WTC11 (cell line): Measurements from ENCODE around the gene REX1BD. TPM values are rescaled to one million over a fixed set of nuclear protein-coding genes. Genes with fewer than 3 reads are reported as not detected.
"Not testable (repeated sequence)": the region's sequence is repeated elsewhere in the genome, so short reads cannot be mapped to it uniquely, and the experiment has no call there.

ENCODE experiments used
- ATAC-seq: fragments of 200-7000 bp; cut with Tn5 transposase; 2 replicates; pipeline ENCODE4 v1.10.0; 2021; ENCODE audit warnings: mild to moderate bottlenecking, moderate library complexity
- CTCF ChIA-PET: fragments of 300-600 bp; sonication (Branson Sonifier 250); formaldehyde crosslinking; loops from one replicate; lab custom pipeline; 2021; ENCODE audit warnings: antibody characterized with exemption; lab: Charles Lee
- POLR2A ChIA-PET: fragments of 350-600 bp; sonication (Branson Sonifier 250); formaldehyde crosslinking; loops from one replicate; lab custom pipeline; 2021; ENCODE audit warnings: antibody characterized with exemption; lab: Charles Lee
- DNase-seq: peaks from one replicate; pipeline ENCODE4 v3.0.0; 2021; ENCODE audit warnings: low spot score
- H3K27ac Mint-ChIP-seq: 2 replicates; pipeline ENCODE4 v1.8.0; 2021; ENCODE audit warnings: mixed read lengths
- H3K27me3 Mint-ChIP-seq: 2 replicates; pipeline ENCODE4 v1.8.0; 2021; ENCODE audit warnings: low read depth, mild to moderate bottlenecking, moderate library complexity, mixed read lengths
- H3K36me3 Mint-ChIP-seq: 2 replicates; pipeline ENCODE4 v1.8.0; 2021; ENCODE audit warnings: mixed read lengths
- H3K4me1 Mint-ChIP-seq: 2 replicates; pipeline ENCODE4 v1.8.0; 2022; ENCODE audit warnings: mixed read lengths
- H3K4me3 Mint-ChIP-seq: 2 replicates; pipeline ENCODE4 v1.8.0; 2021; ENCODE audit warnings: mild to moderate bottlenecking, moderate library complexity, mixed read lengths
- H3K9me3 Mint-ChIP-seq: 2 replicates; pipeline ENCODE4 v1.8.0; 2021; ENCODE audit warnings: mixed read lengths
- AFF4 ChIP-seq: sonication (generic); formaldehyde crosslinking; IDR thresholded peaks from 2 replicates; pipeline ENCODE4 v1.8.1; 2023; ENCODE audit warnings: mild to moderate bottlenecking, missing genetic modification reagents, borderline replicate concordance
- CDX4 ChIP-seq: fragments of 250-450 bp; sonication (Bioruptor Pico); IDR thresholded peaks from 2 replicates; pipeline ENCODE4 v1.9.0; 2021; ENCODE audit warnings: moderate library complexity, mild to moderate bottlenecking, inconsistent platforms, borderline replicate concordance
- ERG ChIP-seq: fragments of 250-450 bp; sonication (Bioruptor Pico); IDR thresholded peaks from 2 replicates; pipeline ENCODE4 v1.8.0; 2021; ENCODE audit warnings: mild to moderate bottlenecking
- ESRRA ChIP-seq: sonication (generic); formaldehyde crosslinking; IDR thresholded peaks from 2 replicates; pipeline ENCODE4 v1.8.1; 2022; ENCODE audit warnings: mild to moderate bottlenecking, missing genetic modification reagents, borderline replicate concordance
- FOXJ3 ChIP-seq: sonication (generic); formaldehyde crosslinking; IDR thresholded peaks from 2 replicates; pipeline ENCODE4 v1.9.0; 2021; ENCODE audit warnings: missing genetic modification reagents, mild to moderate bottlenecking, borderline replicate concordance
- GTF2I ChIP-seq: fragments of 250-450 bp; sonication (Bioruptor Pico); conservative IDR thresholded peaks from 2 replicates; pipeline ENCODE4 v1.4.0; 2021; ENCODE audit warnings: mild to moderate bottlenecking
- MXD4 ChIP-seq: fragments of 250-450 bp; sonication (Bioruptor Pico); IDR thresholded peaks from 2 replicates; pipeline ENCODE4 v1.8.0; 2021; ENCODE audit warnings: mild to moderate bottlenecking, moderate library complexity, borderline replicate concordance
- NFATC4 ChIP-seq: fragments of 250-450 bp; sonication (Bioruptor Pico); IDR thresholded peaks from 2 replicates; pipeline ENCODE4 v1.9.0; 2021; ENCODE audit warnings: mild to moderate bottlenecking
- OVOL2 ChIP-seq: fragments of 250-450 bp; sonication (Bioruptor Pico); IDR thresholded peaks from 2 replicates; pipeline ENCODE4 v1.9.0; 2021; ENCODE audit warnings: mild to moderate bottlenecking, borderline replicate concordance
- TEAD1 ChIP-seq: sonication (generic); formaldehyde crosslinking; IDR thresholded peaks from 2 replicates; pipeline ENCODE4 v1.8.0; 2022; ENCODE audit warnings: mild to moderate bottlenecking, missing genetic modification reagents
- USF1 ChIP-seq: sonication (generic); formaldehyde crosslinking; IDR thresholded peaks from 2 replicates; pipeline ENCODE4 v1.8.0; 2022; ENCODE audit warnings: mild to moderate bottlenecking, missing genetic modification reagents
- ZNF121 ChIP-seq: sonication (generic); formaldehyde crosslinking; IDR thresholded peaks from 2 replicates; pipeline ENCODE4 v1.8.0; 2023; ENCODE audit warnings: missing genetic modification reagents
- ZNF138 ChIP-seq: sonication (generic); formaldehyde crosslinking; conservative IDR thresholded peaks from 2 replicates; pipeline ENCODE4 v1.8.1; 2022; ENCODE audit warnings: mild to moderate bottlenecking, moderate library complexity, missing genetic modification reagents
- ZNF232 ChIP-seq: sonication (generic); formaldehyde crosslinking; IDR thresholded peaks from 2 replicates; pipeline ENCODE4 v1.8.0; 2022; ENCODE audit warnings: mild to moderate bottlenecking, missing genetic modification reagents
- ZNF671 ChIP-seq: fragments of 250-450 bp; sonication (Bioruptor Pico); IDR thresholded peaks from 2 replicates; pipeline ENCODE4 v1.8.0; 2021; ENCODE audit warnings: mild to moderate bottlenecking
- total RNA-seq: library from RNA; stranded (reverse); gene quantifications from 3 replicates; pipeline ENCODE4 v1.2.3, GENCODE V29; 2021
- TF ChIP-seq, protein P1 (sequence below): fragments of 250-450 bp; sonication (Bioruptor Pico); IDR thresholded peaks from 2 replicates; pipeline ENCODE4 v1.9.0; 2021; ENCODE audit warnings: mild to moderate bottlenecking
- TF ChIP-seq, protein P2 (sequence below): sonication (generic); formaldehyde crosslinking; IDR thresholded peaks from 2 replicates; pipeline ENCODE4 v1.8.0; 2022; ENCODE audit warnings: missing genetic modification reagents

The REX1BD gene
- total RNA-seq, 1 experiment from 2014 or later, result 90.2 TPM

GRCh38 chr19:18539372-18539771, 49.2 kb upstream of the REX1BD start (continued):
- TF ChIP-seq, protein P1, sequence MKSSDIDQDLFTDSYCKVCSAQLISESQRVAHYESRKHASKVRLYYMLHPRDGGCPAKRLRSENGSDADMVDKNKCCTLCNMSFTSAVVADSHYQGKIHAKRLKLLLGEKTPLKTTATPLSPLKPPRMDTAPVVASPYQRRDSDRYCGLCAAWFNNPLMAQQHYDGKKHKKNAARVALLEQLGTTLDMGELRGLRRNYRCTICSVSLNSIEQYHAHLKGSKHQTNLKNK (CRISPR knock-in tag), result no peak
- TF ChIP-seq TEAD1 (CRISPR knock-in tag) (no peak), ESRRA (CRISPR knock-in tag) (no peak), CDX4 (CRISPR knock-in tag) (no peak), ZNF138 (no peak)
- TF ChIP-seq, protein P2, sequence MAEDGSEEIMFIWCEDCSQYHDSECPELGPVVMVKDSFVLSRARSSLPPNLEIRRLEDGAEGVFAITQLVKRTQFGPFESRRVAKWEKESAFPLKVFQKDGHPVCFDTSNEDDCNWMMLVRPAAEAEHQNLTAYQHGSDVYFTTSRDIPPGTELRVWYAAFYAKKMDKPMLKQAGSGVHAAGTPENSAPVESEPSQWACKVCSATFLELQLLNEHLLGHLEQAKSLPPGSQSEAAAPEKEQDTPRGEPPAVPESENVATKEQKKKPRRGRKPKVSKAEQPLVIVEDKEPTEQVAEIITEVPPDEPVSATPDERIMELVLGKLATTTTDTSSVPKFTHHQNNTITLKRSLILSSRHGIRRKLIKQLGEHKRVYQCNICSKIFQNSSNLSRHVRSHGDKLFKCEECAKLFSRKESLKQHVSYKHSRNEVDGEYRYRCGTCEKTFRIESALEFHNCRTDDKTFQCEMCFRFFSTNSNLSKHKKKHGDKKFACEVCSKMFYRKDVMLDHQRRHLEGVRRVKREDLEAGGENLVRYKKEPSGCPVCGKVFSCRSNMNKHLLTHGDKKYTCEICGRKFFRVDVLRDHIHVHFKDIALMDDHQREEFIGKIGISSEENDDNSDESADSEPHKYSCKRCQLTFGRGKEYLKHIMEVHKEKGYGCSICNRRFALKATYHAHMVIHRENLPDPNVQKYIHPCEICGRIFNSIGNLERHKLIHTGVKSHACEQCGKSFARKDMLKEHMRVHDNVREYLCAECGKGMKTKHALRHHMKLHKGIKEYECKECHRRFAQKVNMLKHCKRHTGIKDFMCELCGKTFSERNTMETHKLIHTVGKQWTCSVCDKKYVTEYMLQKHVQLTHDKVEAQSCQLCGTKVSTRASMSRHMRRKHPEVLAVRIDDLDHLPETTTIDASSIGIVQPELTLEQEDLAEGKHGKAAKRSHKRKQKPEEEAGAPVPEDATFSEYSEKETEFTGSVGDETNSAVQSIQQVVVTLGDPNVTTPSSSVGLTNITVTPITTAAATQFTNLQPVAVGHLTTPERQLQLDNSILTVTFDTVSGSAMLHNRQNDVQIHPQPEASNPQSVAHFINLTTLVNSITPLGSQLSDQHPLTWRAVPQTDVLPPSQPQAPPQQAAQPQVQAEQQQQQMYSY (CRISPR knock-in tag), result no peak
- TF ChIP-seq, all 79 proteins: peak for 0

DNA sequence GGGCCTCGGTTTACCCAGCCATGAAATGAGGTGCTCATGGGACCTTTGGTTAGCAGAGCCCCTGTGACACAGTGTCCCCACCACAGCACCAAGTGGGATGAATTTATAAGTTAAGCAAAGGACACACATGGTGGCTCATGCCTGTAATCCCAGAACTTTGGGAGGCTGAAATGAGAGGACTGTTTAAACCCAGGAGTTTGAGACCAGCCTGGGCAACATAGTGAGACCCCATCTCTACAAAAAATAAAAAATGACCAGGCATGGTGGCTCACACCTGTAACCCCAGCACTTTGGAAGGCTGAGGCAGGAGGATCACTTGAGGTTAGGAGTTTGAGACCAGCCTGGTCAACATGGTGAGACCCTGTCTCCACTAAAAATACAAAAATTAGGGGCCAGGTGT, 48.4 kb upstream of the REX1BD start:
- H3K4me1 Mint-ChIP-seq, result peaks cover 16% of the 10 kb centered on the region
- H3K4me3 Mint-ChIP-seq, ATAC-seq, DNase-seq, POLR2A ChIA-PET, H3K27me3 Mint-ChIP-seq, CTCF ChIA-PET, H3K9me3 Mint-ChIP-seq, H3K27ac Mint-ChIP-seq: not testable (repeated sequence)
- peaks cover 44% of the 10 kb centered on the region for H3K36me3 Mint-ChIP-seq

DNA sequence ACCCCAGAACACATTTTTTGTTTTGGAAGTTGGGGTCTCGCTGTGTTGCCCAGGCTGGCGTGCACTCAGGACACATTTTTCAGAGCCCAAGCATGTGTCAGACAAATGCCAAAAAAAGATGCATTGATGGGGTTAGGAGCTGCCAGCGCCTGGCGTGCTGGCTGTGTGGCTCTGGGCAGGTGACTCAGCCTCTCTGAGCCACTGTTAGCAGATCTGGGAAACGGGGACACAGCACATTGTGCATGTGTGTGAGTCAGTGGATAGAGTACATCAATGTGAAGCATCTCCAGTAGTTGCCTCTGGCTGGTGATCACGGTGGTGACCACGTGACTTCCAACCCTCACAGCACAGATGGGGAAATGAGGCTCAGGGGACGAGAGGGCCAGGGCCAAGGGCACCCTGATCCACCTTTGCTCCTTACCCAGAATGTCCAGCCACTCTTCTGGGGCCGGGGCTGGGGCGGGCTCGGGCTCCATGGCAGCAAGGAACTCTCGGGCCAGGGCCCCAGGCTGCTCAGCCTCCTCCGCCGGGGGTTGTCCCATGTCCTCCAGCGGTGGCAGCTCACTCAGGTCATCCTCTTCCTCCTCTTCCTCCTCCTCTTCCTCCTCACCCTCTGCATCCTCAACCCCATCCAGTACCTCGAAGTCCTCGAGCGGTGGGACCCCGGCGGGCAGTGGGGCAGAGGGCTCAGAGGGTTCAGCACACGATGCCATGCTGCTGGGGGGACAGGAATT, 47.2 kb upstream of the REX1BD start:
- Mint-ChIP-seq H3K27ac (no peak overlapping the region), H3K27me3 (no peaks in the 10 kb centered on the region), H3K4me1 (peaks cover 16% of the 10 kb centered on the region), H3K36me3 (peaks cover 34% of the 10 kb centered on the region), H3K9me3 (no peaks in the 10 kb centered on the region)
- DNase-seq, result no peak
- ChIA-PET CTCF (interaction anchor here (1.0 to 1.1 kb wide), 2 partner anchors 21 to 30 kb away, joined by 3 to 4 read pairs; partner anchors contain the start of gene UBA52), POLR2A (interaction anchor here (1.0 kb wide), 1 partner anchor 19 kb away, joined by 3 read pairs; no protein-coding TSS in a partner anchor)
- TF ChIP-seq NFATC4, result no peak
- TF ChIP-seq ZNF121, result 0 out of 2 replicates have a peak, but pooled peaks have one; percentile 72
- TF ChIP-seq OVOL2, result no peak
- TF ChIP-seq, all 79 proteins: peak for 1
- ATAC-seq, result no peak
- H3K4me3 Mint-ChIP-seq, result no peak overlapping the region; the same call in 1 of the 2 replicates

DNA sequence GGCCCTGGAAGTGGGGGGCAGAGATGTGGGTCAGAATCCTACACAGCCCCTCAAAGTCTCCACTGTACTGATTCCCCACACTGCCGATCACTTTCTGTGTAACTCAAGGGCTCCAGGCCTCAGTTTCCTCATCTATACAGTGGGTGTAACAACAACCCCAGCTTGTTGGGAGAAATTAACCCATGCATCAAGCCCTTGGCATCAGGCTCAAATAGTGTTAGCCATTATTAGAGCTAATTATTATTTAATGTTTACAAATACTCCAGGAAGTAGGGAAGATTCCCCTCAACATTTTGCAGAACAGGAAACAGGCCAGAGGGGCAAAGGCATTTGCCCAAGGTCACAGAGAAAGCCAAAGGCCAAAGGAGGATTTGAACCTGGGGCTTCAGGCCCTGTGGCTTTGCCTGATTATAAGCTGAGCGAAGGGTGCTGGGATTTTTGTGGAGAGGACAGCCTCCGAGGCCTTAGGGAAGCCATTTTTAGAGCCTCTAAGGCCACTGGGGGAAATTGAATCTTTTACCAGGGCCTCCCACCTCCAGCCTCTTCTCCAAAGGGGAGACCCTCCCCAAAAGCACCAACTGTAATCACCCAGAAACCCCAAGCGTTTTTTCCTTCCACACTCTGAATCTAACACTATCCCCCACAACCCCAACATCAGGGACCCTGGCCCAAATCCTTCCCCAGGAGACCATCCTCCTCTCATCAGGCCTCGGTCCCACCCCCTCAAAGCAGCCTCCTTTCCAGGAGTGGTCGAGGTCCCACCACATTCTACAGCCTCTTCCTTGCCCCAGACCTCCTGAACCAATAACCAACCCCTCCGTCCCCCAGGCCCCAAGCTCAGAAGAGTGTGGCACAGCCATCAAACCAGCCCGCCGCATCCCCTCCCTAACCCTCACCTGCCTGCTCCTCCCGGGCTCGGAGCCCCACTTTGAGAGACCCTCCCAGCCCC, 46.3 kb upstream of the REX1BD start:
- Mint-ChIP-seq H3K27ac (peak overlapping the region; percentile 65), H3K4me3 (peak overlapping the region; percentile 84), H3K4me1 (peaks cover 16% of the 10 kb centered on the region), H3K27me3 (no peaks in the 10 kb centered on the region), H3K9me3 (no peaks in the 10 kb centered on the region), H3K36me3 (peaks cover 27% of the 10 kb centered on the region)
- ATAC-seq (peak; percentile 4; the same call in 1 of the 2 replicates), DNase-seq (no peak)
- ChIA-PET POLR2A (interaction anchor here (1.0 kb wide), 1 partner anchor 20 kb away, joined by 3 read pairs; no protein-coding TSS in a partner anchor), CTCF (interaction anchor here (1.0 to 1.2 kb wide), 3 partner anchors 22 to 52 kb away, joined by 3 to 4 read pairs (median 3); partner anchors contain the start of gene UBA52)
- no peak for TF ChIP-seq MXD4 (CRISPR knock-in tag)
- no peak for TF ChIP-seq USF1 (CRISPR knock-in tag)
- no peak for TF ChIP-seq FOXJ3 (CRISPR knock-in tag)
- no peak for TF ChIP-seq GTF2I (CRISPR knock-in tag)
- TF ChIP-seq ERG (CRISPR knock-in tag), result no peak
- no peak for TF ChIP-seq AFF4 (CRISPR knock-in tag)
- no peak for TF ChIP-seq ZNF671
- no peak for TF ChIP-seq ZNF232 (CRISPR knock-in tag)
